T-helper 1 cell treated with Interleukin-12 subunit alpha and Interleukin-12 subunit beta and Interleukin-4 antibody, amounts not matched to agents 30 μg/mL and 1 μg/mL, for 36 hours (primary cell): ENCODE measurements around the gene ATF7IP2.
"Not testable (repeated sequence)": the region's sequence is repeated elsewhere in the genome, so short reads cannot be mapped to it uniquely, and the experiment has no call there.

ENCODE experiments used
- H3K27ac Mint-ChIP-seq: one replicate; pipeline ENCODE4 v1.8.0; 2021; ENCODE audit warnings: mild to moderate bottlenecking, mixed read lengths
- H3K27me3 Mint-ChIP-seq: one replicate; pipeline ENCODE4 v1.8.0; 2021; ENCODE audit warnings: low read depth, mixed read lengths
- H3K36me3 Mint-ChIP-seq: one replicate; pipeline ENCODE4 v1.8.0; 2021; ENCODE audit warnings: low read depth, mixed read lengths
- H3K4me1 Mint-ChIP-seq: one replicate; pipeline ENCODE4 v1.8.0; 2021; ENCODE audit warnings: low read depth, mixed read lengths
- H3K4me3 Mint-ChIP-seq: one replicate; pipeline ENCODE4 v1.8.0; 2021; ENCODE audit warnings: mild to moderate bottlenecking, moderate library complexity, mixed read lengths
- H3K9me3 Mint-ChIP-seq: one replicate; pipeline ENCODE4 v1.8.0; 2021; ENCODE audit warnings: mixed read lengths

Gene ATF7IP2

GRCh38 chr16:10362864-10363197, 23.0 kb upstream of the ATF7IP2 start:
- H3K27me3 Mint-ChIP-seq, H3K36me3 Mint-ChIP-seq, H3K4me3 Mint-ChIP-seq: not testable (repeated sequence)
- Mint-ChIP-seq H3K27ac (peak overlapping the region; percentile 45), H3K4me1 (peaks cover 10% of the 10 kb centered on the region), H3K9me3 (peaks cover 12% of the 10 kb centered on the region)

GRCh38 chr16:10366619-10367018, 19.2 kb upstream of the ATF7IP2 start:
- H3K4me3 Mint-ChIP-seq, H3K9me3 Mint-ChIP-seq, H3K4me1 Mint-ChIP-seq, H3K27me3 Mint-ChIP-seq, H3K36me3 Mint-ChIP-seq, H3K27ac Mint-ChIP-seq: not testable (repeated sequence)

GRCh38 chr16:10367616-10368188, 18.2 kb upstream of the ATF7IP2 start:
- Mint-ChIP-seq H3K36me3 (no peaks in the 10 kb centered on the region), H3K27me3 (no peaks in the 10 kb centered on the region), H3K4me1 (no peaks in the 10 kb centered on the region), H3K4me3 (no peak overlapping the region), H3K27ac (no peak overlapping the region), H3K9me3 (peaks cover 6% of the 10 kb centered on the region)

GRCh38 chr16:10368969-10369551, 16.8 kb upstream of the ATF7IP2 start:
- Mint-ChIP-seq H3K27ac (no peak overlapping the region), H3K36me3 (no peaks in the 10 kb centered on the region), H3K4me3 (no peak overlapping the region), H3K27me3 (peaks cover 5% of the 10 kb centered on the region), H3K4me1 (no peaks in the 10 kb centered on the region), H3K9me3 (peaks cover 10% of the 10 kb centered on the region)

GRCh38 chr16:10370096-10370726, 15.7 kb upstream of the ATF7IP2 start:
- no peak overlapping the region for H3K27ac Mint-ChIP-seq
- no peaks in the 10 kb centered on the region for H3K4me1 Mint-ChIP-seq
- H3K36me3 Mint-ChIP-seq = no peaks in the 10 kb centered on the region
- H3K9me3 Mint-ChIP-seq = peaks cover 10% of the 10 kb centered on the region
- H3K4me3 Mint-ChIP-seq = no peak overlapping the region
- peaks cover 5% of the 10 kb centered on the region for H3K27me3 Mint-ChIP-seq

- no peaks in the 10 kb centered on the region for H3K36me3 Mint-ChIP-seq
- H3K27me3 Mint-ChIP-seq = peaks cover 5% of the 10 kb centered on the region
- H3K4me1 Mint-ChIP-seq = no peaks in the 10 kb centered on the region
- H3K27ac Mint-ChIP-seq = no peak overlapping the region
- peaks cover 15% of the 10 kb centered on the region for H3K9me3 Mint-ChIP-seq
- H3K4me3 Mint-ChIP-seq = no peak overlapping the region
Measured at GRCh38 chr16:10371592-10371991, 14.3 kb upstream of the ATF7IP2 start.

- Mint-ChIP-seq H3K27me3 (peaks cover 5% of the 10 kb centered on the region), H3K36me3 (no peaks in the 10 kb centered on the region), H3K4me3 (no peak overlapping the region), H3K9me3 (peaks cover 15% of the 10 kb centered on the region), H3K4me1 (no peaks in the 10 kb centered on the region), H3K27ac (no peak overlapping the region)
Measured at GRCh38 chr16:10373556-10373955, 12.3 kb upstream of the ATF7IP2 start.

GRCh38 chr16:10376229-10376628, 9.6 kb upstream of the ATF7IP2 start:
- Mint-ChIP-seq H3K4me3 (no peak overlapping the region), H3K4me1 (no peaks in the 10 kb centered on the region), H3K27ac (no peak overlapping the region), H3K27me3 (peaks cover 5% of the 10 kb centered on the region), H3K36me3 (no peaks in the 10 kb centered on the region), H3K9me3 (peaks cover 9% of the 10 kb centered on the region)

GRCh38 chr16:10383626-10384025, 2.2 kb upstream of the ATF7IP2 start:
- Mint-ChIP-seq H3K27ac (no peak overlapping the region), H3K4me3 (no peak overlapping the region), H3K9me3 (no peaks in the 10 kb centered on the region), H3K4me1 (peaks cover 23% of the 10 kb centered on the region), H3K36me3 (peaks cover 16% of the 10 kb centered on the region), H3K27me3 (no peaks in the 10 kb centered on the region)

GRCh38 chr16:10386517-10387100, 748 bp downstream of the ATF7IP2 start:
- Mint-ChIP-seq H3K27me3 (no peaks in the 10 kb centered on the region), H3K36me3 (peaks cover 28% of the 10 kb centered on the region), H3K4me1 (peaks cover 34% of the 10 kb centered on the region), H3K27ac (peak overlapping the region; percentile 97), H3K9me3 (no peaks in the 10 kb centered on the region), H3K4me3 (peak overlapping the region; percentile 97)

GRCh38 chr16:10387188-10387617, 1.3 kb downstream of the ATF7IP2 start:
- H3K9me3 Mint-ChIP-seq = no peaks in the 10 kb centered on the region
- peak overlapping the region; percentile 97 for H3K27ac Mint-ChIP-seq
- peak overlapping the region; percentile 97 for H3K4me3 Mint-ChIP-seq
- peaks cover 28% of the 10 kb centered on the region for H3K36me3 Mint-ChIP-seq
- no peaks in the 10 kb centered on the region for H3K27me3 Mint-ChIP-seq
- peaks cover 33% of the 10 kb centered on the region for H3K4me1 Mint-ChIP-seq

GRCh38 chr16:10388988-10389387, 3.1 kb downstream of the ATF7IP2 start:
- Mint-ChIP-seq H3K27me3 (no peaks in the 10 kb centered on the region), H3K36me3 (peaks cover 33% of the 10 kb centered on the region), H3K9me3 (no peaks in the 10 kb centered on the region), H3K4me3 (peak overlapping the region; percentile 52), H3K27ac (no peak overlapping the region), H3K4me1 (peaks cover 29% of the 10 kb centered on the region)

GRCh38 chr16:10390330-10390729, 4.5 kb downstream of the ATF7IP2 start:
- Mint-ChIP-seq H3K4me3 (no peak overlapping the region), H3K27ac (no peak overlapping the region), H3K9me3 (no peaks in the 10 kb centered on the region), H3K4me1 (peaks cover 29% of the 10 kb centered on the region), H3K27me3 (no peaks in the 10 kb centered on the region), H3K36me3 (peaks cover 37% of the 10 kb centered on the region)

- Mint-ChIP-seq H3K4me1 (peaks cover 26% of the 10 kb centered on the region), H3K36me3 (peaks cover 39% of the 10 kb centered on the region)
Measured at GRCh38 chr16:10390867-10391266, 5.0 kb downstream of the ATF7IP2 start.

GRCh38 chr16:10391339-10391738, 5.5 kb downstream of the ATF7IP2 start:
- Mint-ChIP-seq H3K36me3 (peaks cover 38% of the 10 kb centered on the region), H3K4me3 (no peak overlapping the region), H3K27me3 (no peaks in the 10 kb centered on the region), H3K27ac (no peak overlapping the region), H3K9me3 (no peaks in the 10 kb centered on the region), H3K4me1 (peaks cover 26% of the 10 kb centered on the region)

More at GRCh38 chr16:10390867-10391266, 5.0 kb downstream of the ATF7IP2 start:
- Mint-ChIP-seq H3K4me3 (no peak overlapping the region), H3K27me3 (no peaks in the 10 kb centered on the region), H3K27ac (no peak overlapping the region), H3K9me3 (no peaks in the 10 kb centered on the region)
